PC-9 (cell line): ENCODE data around the gene USP3.

Source experiments
- EZH2 ChIP-seq: fragments of 200-600 bp; sonication (generic); IDR thresholded peaks from 2 replicates; pipeline ENCODE4 v1.8.0; 2017; ENCODE audit warnings: antibody characterized with exemption, low read depth
- TF ChIP-seq, protein P1 (sequence below): fragments of 200-600 bp; sonication (generic); conservative IDR thresholded peaks from 2 replicates; pipeline ENCODE4 v1.6.1; 2017; ENCODE audit warnings: mixed run types, antibody characterized with exemption, mild to moderate bottlenecking, moderate library complexity

DNA sequence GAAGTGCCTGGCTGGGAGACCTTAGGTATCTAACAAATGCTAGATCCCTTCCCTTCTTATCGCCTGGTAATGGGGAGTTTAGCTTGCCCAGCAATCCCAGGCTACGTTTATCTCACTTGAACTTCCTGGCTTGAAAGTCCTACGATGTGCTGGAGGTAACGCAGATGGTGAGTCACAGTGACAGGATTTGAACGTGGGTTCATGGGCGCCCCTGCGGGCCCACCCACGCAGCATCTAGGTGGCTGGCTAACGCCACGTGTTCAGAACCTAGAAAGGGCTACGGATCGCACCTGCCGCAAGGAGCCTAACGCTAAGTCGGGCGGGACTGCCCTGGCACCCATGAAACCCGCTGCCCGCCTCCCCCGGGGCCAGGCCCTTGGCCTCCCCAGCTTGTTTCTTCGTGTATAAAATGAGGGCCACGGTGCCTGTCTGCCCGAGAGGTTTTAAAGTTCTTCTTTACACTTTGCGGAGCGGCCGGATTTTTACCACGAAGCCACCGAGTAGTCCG is 600 bp upstream of the USP3 start:
- no peak for TF ChIP-seq EZH2
- TF ChIP-seq, protein P1, sequence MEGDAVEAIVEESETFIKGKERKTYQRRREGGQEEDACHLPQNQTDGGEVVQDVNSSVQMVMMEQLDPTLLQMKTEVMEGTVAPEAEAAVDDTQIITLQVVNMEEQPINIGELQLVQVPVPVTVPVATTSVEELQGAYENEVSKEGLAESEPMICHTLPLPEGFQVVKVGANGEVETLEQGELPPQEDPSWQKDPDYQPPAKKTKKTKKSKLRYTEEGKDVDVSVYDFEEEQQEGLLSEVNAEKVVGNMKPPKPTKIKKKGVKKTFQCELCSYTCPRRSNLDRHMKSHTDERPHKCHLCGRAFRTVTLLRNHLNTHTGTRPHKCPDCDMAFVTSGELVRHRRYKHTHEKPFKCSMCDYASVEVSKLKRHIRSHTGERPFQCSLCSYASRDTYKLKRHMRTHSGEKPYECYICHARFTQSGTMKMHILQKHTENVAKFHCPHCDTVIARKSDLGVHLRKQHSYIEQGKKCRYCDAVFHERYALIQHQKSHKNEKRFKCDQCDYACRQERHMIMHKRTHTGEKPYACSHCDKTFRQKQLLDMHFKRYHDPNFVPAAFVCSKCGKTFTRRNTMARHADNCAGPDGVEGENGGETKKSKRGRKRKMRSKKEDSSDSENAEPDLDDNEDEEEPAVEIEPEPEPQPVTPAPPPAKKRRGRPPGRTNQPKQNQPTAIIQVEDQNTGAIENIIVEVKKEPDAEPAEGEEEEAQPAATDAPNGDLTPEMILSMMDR: no peak; the same call in 1 of the 2 replicates
